ENCODE results near the gene B4GALNT2.
"Not testable (repeated sequence)": the region's sequence is repeated elsewhere in the genome, so short reads cannot be mapped to it uniquely, and the experiment has no call there.

GRCh38 chr17:49185381-49185780, 52.8 kb downstream of the B4GALNT2 start:
- TF ChIP-seq CTCF, POLR2A (IDR thresholded peaks at IDR 0.05): not testable (repeated sequence)

All from right lobe of liver (tissue), 4 donors.